ENCODE results near the gene CAMK2B. TPM values are rescaled to one million over a fixed set of nuclear protein-coding genes. Genes with fewer than 3 reads are reported as not detected.

The CAMK2B gene
- total RNA-seq, 4 donors from 2014 or later, result 35.3 to 64.8 (median 46.0) TPM

- no peaks in the 10 kb centered on the region for H3K27me3 ChIP-seq
- H3K36me3 ChIP-seq, result no peaks in the 10 kb centered on the region
- peaks cover 40 to 54% of the 10 kb centered on the region in 2 donors for H3K4me1 ChIP-seq
- peak overlapping the region; percentile 49 to 71 (median 61) for H3K4me3 ChIP-seq
- intact Hi-C loops (cut with DNase I; ENCODE audit: low total_unique reads) (loop anchor here (5.0 kb wide), 2 partner anchors 188 to 537 kb away; partner anchors contain the start of genes H2AZ2 and POLD2), in situ Hi-C loops (cut with MboI; ENCODE audit: low sequenced_read_pairs in 4 of 4) (no loop called here)
- peak overlapping the region; percentile 75 to 85 (median 80) for H3K27ac ChIP-seq
- TF ChIP-seq CTCF (IDR thresholded peaks at IDR 0.05 in 4 of 5, conservative IDR thresholded peaks at IDR 0.05 in 1 of 5), result no peak
- no peak for TF ChIP-seq POLR2A (IDR thresholded peaks at IDR 0.05)
- ATAC-seq, result no peak
- H3K9me3 ChIP-seq, result no peaks in the 10 kb centered on the region
- no peak for DNase-seq
Observed at GRCh38 chr7:44310221-44310848, 15.1 kb downstream of the CAMK2B start.

GRCh38 chr7:44309271-44310091 is 15.9 kb downstream of the CAMK2B start:
- peak overlapping the region; percentile 75 to 85 (median 80) for H3K27ac ChIP-seq
- H3K4me3 ChIP-seq, result peak overlapping the region; percentile 49 to 71 (median 61)
- ATAC-seq (peak; percentile 55 to 67), DNase-seq (peak in 1 of 2 donors; percentile 73)
- H3K36me3 ChIP-seq, result no peaks in the 10 kb centered on the region
- intact Hi-C loops (cut with DNase I; ENCODE audit: low total_unique reads) (loop anchor here (2.0 to 5.0 kb wide), 3 partner anchors 51 to 538 kb away; partner anchors contain the start of genes H2AZ2 and POLD2), in situ Hi-C loops (cut with MboI; ENCODE audit: low sequenced_read_pairs in 4 of 4) (no loop called here)
- H3K9me3 ChIP-seq, result no peaks in the 10 kb centered on the region
- TF ChIP-seq POLR2A (IDR thresholded peaks at IDR 0.05) (peak; percentile 53 to 69), CTCF (IDR thresholded peaks at IDR 0.05 in 4 of 5, conservative IDR thresholded peaks at IDR 0.05 in 1 of 5) (no peak)
- peaks cover 37 to 54% of the 10 kb centered on the region in 2 donors for H3K4me1 ChIP-seq
- H3K27me3 ChIP-seq, result no peaks in the 10 kb centered on the region

- TF ChIP-seq POLR2A (IDR thresholded peaks at IDR 0.05) (no peak), CTCF (IDR thresholded peaks at IDR 0.05 in 4 of 5, conservative IDR thresholded peaks at IDR 0.05 in 1 of 5) (no peak)
- peak overlapping the region; percentile 75 to 85 (median 80) for H3K27ac ChIP-seq
- H3K36me3 ChIP-seq, result no peaks in the 10 kb centered on the region
- H3K4me3 ChIP-seq, result no peak overlapping the region
- no peaks in the 10 kb centered on the region for H3K27me3 ChIP-seq
- intact Hi-C loops (cut with DNase I; ENCODE audit: low total_unique reads) (loop anchor here (2.0 kb wide), 1 partner anchor 50 kb away; no protein-coding TSS in a partner anchor), in situ Hi-C loops (cut with MboI; ENCODE audit: low sequenced_read_pairs in 4 of 4) (no loop called here)
- DNase-seq (no peak), ATAC-seq (no peak)
- H3K9me3 ChIP-seq, result no peaks in the 10 kb centered on the region
- peaks cover 32 to 47% of the 10 kb centered on the region in 2 donors for H3K4me1 ChIP-seq
Observed at GRCh38 chr7:44308596-44309270, 16.7 kb downstream of the CAMK2B start.

GRCh38 chr7:44307905-44308595 is 17.3 kb downstream of the CAMK2B start:
- peaks cover 27 to 42% of the 10 kb centered on the region in 2 donors for H3K4me1 ChIP-seq
- H3K27ac ChIP-seq, result peak overlapping the region; percentile 49 to 85 (median 80)
- intact Hi-C loops (cut with DNase I; ENCODE audit: low total_unique reads) (loop anchor here (1.0 to 2.0 kb wide), 2 partner anchors 49 to 67 kb away; no protein-coding TSS in a partner anchor), in situ Hi-C loops (cut with MboI; ENCODE audit: low sequenced_read_pairs in 4 of 4) (no loop called here)
- DNase-seq (no peak), ATAC-seq (no peak)
- H3K36me3 ChIP-seq, result no peaks in the 10 kb centered on the region
- H3K9me3 ChIP-seq, result no peaks in the 10 kb centered on the region
- no peaks in the 10 kb centered on the region for H3K27me3 ChIP-seq
- no peak for TF ChIP-seq POLR2A (IDR thresholded peaks at IDR 0.05)
- no peak for TF ChIP-seq CTCF (IDR thresholded peaks at IDR 0.05 in 4 of 5, conservative IDR thresholded peaks at IDR 0.05 in 1 of 5)
- no peak overlapping the region for H3K4me3 ChIP-seq

Data from gastrocnemius medialis (tissue), 4 donors.